MM.1S (cell line): ENCODE measurements around the gene CUL7.

Experiments used
- DNase-seq: peaks from one replicate; pipeline ENCODE4 v3.0.0-alpha.2; 2015
- H2AFZ ChIP-seq: fragments of 300-600 bp; sonication (generic); 2 replicates; pipeline ENCODE4 v1.6.0; 2016; ENCODE audit warnings: antibody characterized with exemption, low read length
- H3F3A ChIP-seq: fragments of 300-600 bp; sonication (generic); 2 replicates; pipeline ENCODE4 v1.6.1; 2016; ENCODE audit warnings: mild to moderate bottlenecking, antibody characterized with exemption, low read length, moderate library complexity, mixed read lengths; ENCODE audit not compliant: insufficient read depth
- H3K27ac ChIP-seq: fragments of 300-600 bp; sonication (generic); 2 replicates; pipeline ENCODE4 v1.5.1; 2016; ENCODE audit warnings: mild to moderate bottlenecking, low read length
- H3K27me3 ChIP-seq: fragments of 300-600 bp; sonication (generic); replicated peaks from 2 replicates; pipeline ENCODE4 v1.6.0; 2016; ENCODE audit warnings: low read length; ENCODE audit not compliant: insufficient read depth
- H3K36me3 ChIP-seq: fragments of 300-600 bp; sonication (generic); replicated peaks from 2 replicates; pipeline ENCODE4 v1.6.1; 2016; ENCODE audit warnings: mild to moderate bottlenecking, low read length, mixed read lengths; ENCODE audit not compliant: insufficient read depth
- H3K4me1 ChIP-seq: fragments of 300-600 bp; sonication (generic); 2 replicates; pipeline ENCODE4 v1.6.1; 2016; ENCODE audit warnings: low read length, mixed read lengths
- H3K4me2 ChIP-seq: fragments of 300-600 bp; sonication (generic); 2 replicates; pipeline ENCODE4 v1.6.0; 2016; ENCODE audit warnings: low read depth, low read length
- H3K4me3 ChIP-seq: fragments of 300-600 bp; sonication (generic); 2 replicates; pipeline ENCODE4 v1.5.1; 2016; ENCODE audit warnings: low read length, mixed read lengths
- H3K79me2 ChIP-seq: fragments of 300-600 bp; sonication (generic); 2 replicates; pipeline ENCODE4 v1.6.1; 2016; ENCODE audit warnings: mixed run types, low read length, mixed read lengths
- H3K9ac ChIP-seq: fragments of 300-600 bp; sonication (generic); 2 replicates; pipeline ENCODE4 v1.6.1; 2016; ENCODE audit warnings: low read length, mixed read lengths
- H3K9me2 ChIP-seq: fragments of 300-600 bp; sonication (generic); replicated peaks from 2 replicates; pipeline ENCODE4 v1.6.1; 2016; ENCODE audit warnings: mild to moderate bottlenecking, low read length, mixed read lengths; ENCODE audit not compliant: insufficient read depth
- H3K9me3 ChIP-seq: fragments of 300-600 bp; sonication (generic); replicated peaks from 2 replicates; pipeline ENCODE4 v1.6.1; 2016; ENCODE audit warnings: mild to moderate bottlenecking, low read length, mixed read lengths; ENCODE audit not compliant: insufficient read depth
- H4K20me1 ChIP-seq: fragments of 300-600 bp; sonication (generic); 2 replicates; pipeline ENCODE4 v1.6.1; 2016; ENCODE audit warnings: mild to moderate bottlenecking, low read length, moderate library complexity, mixed read lengths; ENCODE audit not compliant: insufficient read depth
- CTCF ChIP-seq: fragments of 300-600 bp; sonication (generic); IDR thresholded peaks from 2 replicates; pipeline ENCODE4 v1.5.1; 2016; ENCODE audit warnings: antibody characterized with exemption, low read length, mixed read lengths
- EZH2 ChIP-seq: fragments of 300-600 bp; sonication (generic); optimal IDR thresholded peaks from 2 replicates; pipeline ENCODE3; 2017; ENCODE audit warnings: low read depth, mild to moderate bottlenecking, antibody characterized with exemption, low read length, mixed read lengths
- EZH2phosphoT487 ChIP-seq: fragments of 300-600 bp; sonication (generic); IDR thresholded peaks from 2 replicates; pipeline ENCODE4 v1.6.1; 2018; ENCODE audit warnings: antibody characterized with exemption, low read length

The CUL7 gene

GRCh38 chr6:43014434-43014909, 39.2 kb downstream of the CUL7 start:
- Histone ChIP-seq H3K9me3 (no peaks in the 10 kb centered on the region), H3K36me3 (no peaks in the 10 kb centered on the region; the same call in 1 of the 2 replicates), H3K4me1 (peaks cover 9% of the 10 kb centered on the region; the same call in 1 of the 2 replicates), H3K9me2 (no peaks in the 10 kb centered on the region), H3K4me2 (peak overlapping the region; percentile 93), H4K20me1 (no peaks in the 10 kb centered on the region), H3K4me3 (peak overlapping the region; percentile 96), H3K27ac (no peak overlapping the region; the same call in 1 of the 2 replicates), H3K79me2 (peaks cover 58% of the 10 kb centered on the region), H2AFZ (peak overlapping the region; percentile 42; the same call in 1 of the 2 replicates), H3F3A (no peaks in the 10 kb centered on the region), H3K27me3 (no peaks in the 10 kb centered on the region), H3K9ac (peak overlapping the region; percentile 78)
- TF ChIP-seq EZH2phosphoT487 = no peak
- TF ChIP-seq EZH2 = no peak
- TF ChIP-seq CTCF = no peak
- DNase-seq = no peak

GRCh38 chr6:43013843-43014433, 39.7 kb downstream of the CUL7 start, which contains the start of the genes KLHDC3 and MEA1:
Gene KLHDC3, plus strand, starts transcription at chr6:43014249. Its CDS starts 2,944 bp downstream, at chr6:43017193.
Gene MEA1, minus strand, starts transcription at chr6:43013946. Its CDS starts 133 bp downstream, at chr6:43013813.
- Histone ChIP-seq H3K4me2 (peak within 1 kb of the TSS; percentile 99), H3K9ac (peak within 1 kb of the TSS; percentile 84), H2AFZ (peak within 1 kb of the TSS; percentile 97), H3K27me3 (no peaks in the 10 kb centered on the region), H3K9me3 (no peaks in the 10 kb centered on the region), H3K79me2 (peaks cover 58% of the 10 kb centered on the region), H3K27ac (no peak within 1 kb of the TSS; the same call in 1 of the 2 replicates), H3K4me1 (peaks cover 9% of the 10 kb centered on the region; the same call in 1 of the 2 replicates), H3K9me2 (no peaks in the 10 kb centered on the region), H3K4me3 (peak within 1 kb of the TSS; percentile 96), H4K20me1 (no peaks in the 10 kb centered on the region), H3F3A (no peaks in the 10 kb centered on the region), H3K36me3 (no peaks in the 10 kb centered on the region; the same call in 1 of the 2 replicates)
- TF ChIP-seq CTCF = no peak
- no peak for TF ChIP-seq EZH2
- no peak for TF ChIP-seq EZH2phosphoT487
- DNase-seq = peak; percentile 100

- peak overlapping the region; percentile 84 for H3K9ac ChIP-seq
- H3K27me3 ChIP-seq = no peaks in the 10 kb centered on the region
- no peaks in the 10 kb centered on the region; the same call in 1 of the 2 replicates for H3K36me3 ChIP-seq
- H4K20me1 ChIP-seq = no peaks in the 10 kb centered on the region
- H3K79me2 ChIP-seq = peaks cover 58% of the 10 kb centered on the region
- H2AFZ ChIP-seq = peak overlapping the region; percentile 97
- H3K9me2 ChIP-seq = no peaks in the 10 kb centered on the region
- TF ChIP-seq CTCF (no peak), EZH2phosphoT487 (no peak), EZH2 (no peak)
- H3K27ac ChIP-seq = no peak overlapping the region
- peaks cover 9% of the 10 kb centered on the region; the same call in 1 of the 2 replicates for H3K4me1 ChIP-seq
- H3F3A ChIP-seq = no peaks in the 10 kb centered on the region
- H3K4me3 ChIP-seq = peak overlapping the region; percentile 96
- DNase-seq = no peak
- H3K4me2 ChIP-seq = peak overlapping the region; percentile 99
- H3K9me3 ChIP-seq = no peaks in the 10 kb centered on the region
Observed at GRCh38 chr6:43013097-43013842, 40.4 kb downstream of the CUL7 start.
